Heart left ventricle (tissue), 13 donors: ENCODE results near the gene ABHD1.

ENCODE experiments used
- CTCF ChIP-seq, 12 donors: fragments of 200-600 bp; sonication (generic) in 4 of 12; IDR thresholded peaks; one replicate each; pipeline versions ENCODE4 v1.5.0 to v1.8.0; 2018 to 2022; ENCODE audit warnings: antibody characterized with exemption in 12 of 12, mild to moderate bottlenecking in 5 of 12
- POLR2A ChIP-seq, 2 donors: fragments of 450-650 bp; IDR thresholded peaks; one replicate each; pipeline ENCODE4 v1.6.1; 2017; ENCODE audit warnings: antibody characterized with exemption in 2 of 2, mild to moderate bottlenecking in 2 of 2, moderate library complexity in 2 of 2
- donor health status: ischemic (EF 13 %, LVEDD 7.1; RV severe dilation, severe dysfunction).
- donor health status: DM: no; HTN: yes; CAD: no.
- donor health status: DM: no; HTN: no; CAD: no.
- donor health status: ischemic (EF 25% LVEDD 6.9; RV normal size, moderate dysfunction).
- donor health status: ischemic (EF 25% LVEDD 5.7; RV mildly dilated, moderate dysfunction).
- donor health status: ischemic (EF 35%, LVEDD 5.7; RV mildly dilated, moderate dysfunction).
- donor health status: nonischemic (EF 11% LVEDD 7.7; RV severe dilation, severe dysfunction).
- donor health status: DM: yes; HTN: yes; CAD: no.
- donor health status: PGD.
- donor health status: ischemic (EF 29% LVEDD 5.4; RV normal size, mild dysfunction).
- donor health status: nonischemic (EF 23%, LVEDD 6.1; RV moderate dilation, normal function).

- TF ChIP-seq CTCF (IDR thresholded peaks at IDR 0.05) (no peak), POLR2A (IDR thresholded peaks at IDR 0.05) (peak in 1 of 2 donors; percentile 21)
These were observed 11.3 kb downstream of the ABHD1 start for GRCh38 chr2:27134781-27135477.
